Peyer's patch (tissue), 4 donors: ENCODE data around the gene GJC1.

Experiments used
- POLR2A ChIP-seq, 2 donors: fragments of 450-650 bp; IDR thresholded peaks; one replicate each; pipeline ENCODE4 v1.5.1; 2017; ENCODE audit warnings: antibody characterized with exemption in 2 of 2, mild to moderate bottlenecking in 2 of 2, moderate library complexity in 2 of 2
- TF ChIP-seq, protein P1 (sequence below), 6 experiments: fragments of 450-650 bp in 4 of 6; fragments of 200-600 bp in 2 of 6; sonication (generic) in 1 of 6; IDR thresholded peaks; one replicate each; pipeline ENCODE4 v1.5.1; 2017 to 2019; ENCODE audit warnings: antibody characterized with exemption in 6 of 6, mild to moderate bottlenecking in 3 of 6, moderate library complexity in 1 of 6

DNA sequence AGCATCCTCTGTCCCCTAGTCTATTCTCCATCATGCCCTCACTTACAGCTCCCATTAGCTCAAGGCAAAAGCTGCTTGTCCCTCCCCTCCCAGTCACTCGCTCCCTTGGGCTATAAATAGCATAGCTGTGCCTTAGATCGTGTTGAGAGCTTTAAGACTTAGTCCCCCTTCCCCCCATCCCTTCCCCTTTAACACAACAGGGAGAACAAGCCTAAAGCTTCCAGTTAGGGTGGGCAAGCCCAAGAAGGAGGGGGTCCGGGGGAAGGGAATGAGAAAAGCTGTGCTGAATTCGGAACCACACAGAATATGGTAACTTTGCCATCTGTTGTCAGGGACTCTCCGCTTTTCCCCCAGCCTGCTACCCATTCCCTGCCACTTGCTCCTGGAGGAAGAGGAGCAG lies 12.7 kb upstream of the GJC1 start:
- TF ChIP-seq POLR2A (IDR thresholded peaks at IDR 0.05), result no peak
- TF ChIP-seq, protein P1, sequence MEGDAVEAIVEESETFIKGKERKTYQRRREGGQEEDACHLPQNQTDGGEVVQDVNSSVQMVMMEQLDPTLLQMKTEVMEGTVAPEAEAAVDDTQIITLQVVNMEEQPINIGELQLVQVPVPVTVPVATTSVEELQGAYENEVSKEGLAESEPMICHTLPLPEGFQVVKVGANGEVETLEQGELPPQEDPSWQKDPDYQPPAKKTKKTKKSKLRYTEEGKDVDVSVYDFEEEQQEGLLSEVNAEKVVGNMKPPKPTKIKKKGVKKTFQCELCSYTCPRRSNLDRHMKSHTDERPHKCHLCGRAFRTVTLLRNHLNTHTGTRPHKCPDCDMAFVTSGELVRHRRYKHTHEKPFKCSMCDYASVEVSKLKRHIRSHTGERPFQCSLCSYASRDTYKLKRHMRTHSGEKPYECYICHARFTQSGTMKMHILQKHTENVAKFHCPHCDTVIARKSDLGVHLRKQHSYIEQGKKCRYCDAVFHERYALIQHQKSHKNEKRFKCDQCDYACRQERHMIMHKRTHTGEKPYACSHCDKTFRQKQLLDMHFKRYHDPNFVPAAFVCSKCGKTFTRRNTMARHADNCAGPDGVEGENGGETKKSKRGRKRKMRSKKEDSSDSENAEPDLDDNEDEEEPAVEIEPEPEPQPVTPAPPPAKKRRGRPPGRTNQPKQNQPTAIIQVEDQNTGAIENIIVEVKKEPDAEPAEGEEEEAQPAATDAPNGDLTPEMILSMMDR (IDR thresholded peaks at IDR 0.05), result no peak
